Sigmoid colon (tissue), 4 donors: ENCODE measurements around the gene FUT1.

ENCODE experiments used
- CTCF ChIP-seq, 4 experiments: fragments of 450-650 bp in 3 of 4; fragments of 200-600 bp in 1 of 4; IDR thresholded peaks; one replicate each; pipeline ENCODE4 v1.5.1; 2016 to 2019; ENCODE audit warnings: antibody characterized with exemption in 4 of 4, mild to moderate bottlenecking in 3 of 4, moderate library complexity in 2 of 4
- EP300 ChIP-seq, 4 donors: sonication (generic); formaldehyde crosslinking; IDR thresholded peaks; one replicate each; pipeline ENCODE4 v1.6.1; 2017; ENCODE audit warnings: antibody characterized with exemption in 4 of 4
- POLR2A ChIP-seq, 2 donors: fragments of 450-650 bp; IDR thresholded peaks; one replicate each; pipeline ENCODE4 v1.6.1; 2016; ENCODE audit warnings: antibody characterized with exemption in 2 of 2, mild to moderate bottlenecking in 2 of 2, moderate library complexity in 2 of 2

- TF ChIP-seq CTCF (IDR thresholded peaks at IDR 0.05) (no peak), EP300 (IDR thresholded peaks at IDR 0.05) (no peak), POLR2A (IDR thresholded peaks at IDR 0.05) (no peak)
Observed at GRCh38 chr19:48731452-48731851, 21.0 kb downstream of the FUT1 start.
